ENCODE measurements around the gene DCAF7.
A peak's percentile ranks its signal among the peaks of the same experiment; 100 is the strongest.

The DCAF7 gene

GRCh38 chr17:63595132-63595531, 44.9 kb downstream of the DCAF7 start:
- DNase-seq = no peak

GRCh38 chr17:63596856-63597586, 46.7 kb downstream of the DCAF7 start:
- no peak for DNase-seq

- DNase-seq = no peak
Observed at GRCh38 chr17:63598281-63598680, 48.0 kb downstream of the DCAF7 start.

GRCh38 chr17:63600569-63601438, 50.5 kb downstream of the DCAF7 start, which contains the start of gene TACO1:
TSS of gene TACO1 (plus strand) at chr17:63600895. CDS start at chr17:63601084, 189 bp downstream.
- peak; percentile 94 for DNase-seq

- DNase-seq = no peak
Observed at GRCh38 chr17:63601439-63602371, 51.4 kb downstream of the DCAF7 start.

GRCh38 chr17:63609816-63610573, 59.7 kb downstream of the DCAF7 start:
- DNase-seq = no peak

- no peak for DNase-seq
Observed at GRCh38 chr17:63610854-63611253, 60.6 kb downstream of the DCAF7 start.

- DNase-seq = no peak
Observed at GRCh38 chr17:63611354-63611753, 61.1 kb downstream of the DCAF7 start.

- no peak for DNase-seq
Observed at GRCh38 chr17:63613663-63614062, 63.4 kb downstream of the DCAF7 start.

GRCh38 chr17:63621229-63621683, 71.0 kb downstream of the DCAF7 start:
- DNase-seq = no peak

- DNase-seq = peak; percentile 100
Observed at GRCh38 chr17:63621684-63622573, 71.7 kb downstream of the DCAF7 start, which contains the start of gene MAP3K3. TSS of gene MAP3K3 (plus strand) at chr17:63622417. CDS start at chr17:63622760, 343 bp downstream.

- peak; percentile 83 for DNase-seq
Observed at GRCh38 chr17:63622574-63623390, 72.5 kb downstream of the DCAF7 start.

- no peak for DNase-seq
Observed at GRCh38 chr17:63623786-63624530, 73.7 kb downstream of the DCAF7 start.

GRCh38 chr17:63624531-63624880, 74.2 kb downstream of the DCAF7 start:
- DNase-seq = no peak

GRCh38 chr17:63626551-63627180, 76.4 kb downstream of the DCAF7 start:
- no peak for DNase-seq

GRCh38 chr17:63629627-63630026, 79.3 kb downstream of the DCAF7 start:
- DNase-seq = no peak

- DNase-seq = no peak
Observed at GRCh38 chr17:63631062-63631461, 80.8 kb downstream of the DCAF7 start.

GRCh38 chr17:63631626-63632025, 81.3 kb downstream of the DCAF7 start:
- no peak for DNase-seq

GRCh38 chr17:63633742-63634141, 83.5 kb downstream of the DCAF7 start:
- no peak for DNase-seq
